ENCODE results near the gene KMO.

DNA sequence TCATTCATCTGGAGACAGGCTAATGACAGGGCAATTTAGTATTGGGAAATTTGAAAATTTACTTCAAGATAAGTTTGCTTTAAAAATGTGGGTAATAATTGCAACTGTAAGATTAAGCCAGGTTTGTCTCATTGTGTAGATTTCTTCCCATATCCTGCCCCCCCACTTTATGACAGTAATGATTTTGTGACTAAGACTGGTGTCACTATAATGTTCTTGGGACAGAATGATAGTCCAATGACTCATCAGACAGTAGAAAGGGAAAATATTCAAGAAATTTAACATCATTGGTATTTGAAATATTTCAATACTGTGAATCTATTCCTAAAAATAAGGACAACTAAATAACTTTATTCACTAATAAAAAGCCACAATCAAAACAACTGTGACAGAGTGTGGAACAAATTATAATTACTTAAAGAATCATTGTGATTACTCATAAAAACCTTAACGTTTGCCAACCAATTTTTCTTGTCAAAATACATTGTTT lies 49.4 kb upstream of the KMO start:
- TF ChIP-seq, protein P1, sequence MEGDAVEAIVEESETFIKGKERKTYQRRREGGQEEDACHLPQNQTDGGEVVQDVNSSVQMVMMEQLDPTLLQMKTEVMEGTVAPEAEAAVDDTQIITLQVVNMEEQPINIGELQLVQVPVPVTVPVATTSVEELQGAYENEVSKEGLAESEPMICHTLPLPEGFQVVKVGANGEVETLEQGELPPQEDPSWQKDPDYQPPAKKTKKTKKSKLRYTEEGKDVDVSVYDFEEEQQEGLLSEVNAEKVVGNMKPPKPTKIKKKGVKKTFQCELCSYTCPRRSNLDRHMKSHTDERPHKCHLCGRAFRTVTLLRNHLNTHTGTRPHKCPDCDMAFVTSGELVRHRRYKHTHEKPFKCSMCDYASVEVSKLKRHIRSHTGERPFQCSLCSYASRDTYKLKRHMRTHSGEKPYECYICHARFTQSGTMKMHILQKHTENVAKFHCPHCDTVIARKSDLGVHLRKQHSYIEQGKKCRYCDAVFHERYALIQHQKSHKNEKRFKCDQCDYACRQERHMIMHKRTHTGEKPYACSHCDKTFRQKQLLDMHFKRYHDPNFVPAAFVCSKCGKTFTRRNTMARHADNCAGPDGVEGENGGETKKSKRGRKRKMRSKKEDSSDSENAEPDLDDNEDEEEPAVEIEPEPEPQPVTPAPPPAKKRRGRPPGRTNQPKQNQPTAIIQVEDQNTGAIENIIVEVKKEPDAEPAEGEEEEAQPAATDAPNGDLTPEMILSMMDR (IDR thresholded peaks at IDR 0.05), result no peak
- no peak for TF ChIP-seq POLR2A (IDR thresholded peaks at IDR 0.05)
- TF ChIP-seq EP300 (IDR thresholded peaks at IDR 0.05), result no peak
